Breast epithelium (tissue), 4 donors: ENCODE measurements around the gene MRPL24. TPM values are rescaled to one million over a fixed set of nuclear protein-coding genes. Genes with fewer than 3 reads are reported as not detected.
"Not testable (repeated sequence)": the region's sequence is repeated elsewhere in the genome, so short reads cannot be mapped to it uniquely, and the experiment has no call there.

Experiments used
- DNase-seq, 2 donors: peaks; one replicate each; pipeline ENCODE4 v3.0.0-alpha.2; 2019; ENCODE audit warnings: low spot score in 2 of 2
- H3K27ac ChIP-seq, 2 donors: fragments of 200-600 bp; sonication (generic) in 1 of 2; one replicate each; pipeline ENCODE4 v1.5.1; 2016 to 2019; ENCODE audit warnings: mild to moderate bottlenecking in 1 of 2
- H3K27me3 ChIP-seq, 2 donors: fragments of 200-600 bp; sonication (generic) in 1 of 2; one replicate each; pipeline versions ENCODE4 v1.5.1 to v1.6.0; 2017 to 2019; ENCODE audit warnings: control low read depth in 1 of 2, mild to moderate bottlenecking in 1 of 2
- H3K36me3 ChIP-seq: fragments of 200-600 bp; one replicate; pipeline ENCODE4 v1.5.1; 2019
- H3K4me1 ChIP-seq, 2 donors: fragments of 200-600 bp; sonication (generic); one replicate each; pipeline ENCODE4 v1.5.1; 2016 to 2019; ENCODE audit warnings: control low read depth in 1 of 2
- H3K4me3 ChIP-seq, 3 donors: fragments of 200-600 bp; sonication (generic); 1 replicate in 2 of 3; 2 replicates in 1 of 3; pipeline ENCODE4 v1.5.1; 2016 to 2019; ENCODE audit warnings: mild to moderate bottlenecking in 3 of 3, moderate library complexity in 2 of 3
- H3K9me3 ChIP-seq, 2 donors: fragments of 200-600 bp; sonication (generic) in 1 of 2; one replicate each; pipeline ENCODE4 v1.5.1; 2016 to 2019; ENCODE audit warnings: control low read depth in 1 of 2
- CTCF ChIP-seq, 3 donors: fragments of 450-650 bp; IDR thresholded peaks; one replicate each; pipeline ENCODE4 v1.5.1; 2016 to 2017; ENCODE audit warnings: antibody characterized with exemption in 3 of 3, mild to moderate bottlenecking in 3 of 3, moderate library complexity in 3 of 3
- POLR2A ChIP-seq: fragments of 450-650 bp; IDR thresholded peaks from one replicate; pipeline ENCODE4 v1.6.1; 2016; ENCODE audit warnings: antibody characterized with exemption, mild to moderate bottlenecking, moderate library complexity
- POLR2AphosphoS5 ChIP-seq, 3 donors: sonication (generic); formaldehyde crosslinking; IDR thresholded peaks; one replicate each; pipeline ENCODE4 v1.6.1; 2017; ENCODE audit warnings: antibody characterized with exemption in 3 of 3
- intact Hi-C: fragments of 100-400 bp; cut with DNase I; formaldehyde crosslinking; loops from one replicate; pipeline ENCODE4 v1.15.1; 2023; ENCODE audit warnings: low total_unique reads
- total RNA-seq, 3 donors: library from RNA; depleted of rRNA; stranded (reverse); fragments of >200 nt; gene quantifications; one replicate each; pipeline ENCODE4 v1.1.0, GENCODE V29; 2016

Gene MRPL24
- total RNA-seq, 3 donors from 2014 or later, result 36.6 to 63.9 (median 63.8) TPM

GRCh38 chr1:156767101-156767878 lies 26.4 kb upstream of the MRPL24 start, which contains the start of gene PRCC:
Gene PRCC, plus strand, starts transcription at chr1:156767535. Its CDS starts 237 bp downstream, at chr1:156767772.
- H3K9me3 ChIP-seq, result no peaks in the 10 kb centered on the region
- peak within 1 kb of the TSS; percentile 86 to 98 (median 95) for H3K4me3 ChIP-seq
- TF ChIP-seq POLR2A (no peak), CTCF (IDR thresholded peaks at IDR 0.05) (peak in 1 of 3 donors; percentile 10), POLR2AphosphoS5 (IDR thresholded peaks at IDR 0.05) (peak; percentile 84 to 92 (median 91))
- no peaks in the 10 kb centered on the region for H3K27me3 ChIP-seq
- intact Hi-C loops, result no loop called here
- H3K36me3 ChIP-seq, result no peaks in the 10 kb centered on the region
- H3K4me1 ChIP-seq, result peaks cover 0 to 12% of the 10 kb centered on the region in 2 donors
- DNase-seq, result peak; percentile 97 to 99
- peak within 1 kb of the TSS; percentile 92 to 96 for H3K27ac ChIP-seq

- intact Hi-C loops, result no loop called here
- H3K36me3 ChIP-seq, result no peaks in the 10 kb centered on the region
- H3K27ac ChIP-seq, result peak overlapping the region; percentile 87 to 96
- no peaks in the 10 kb centered on the region for H3K9me3 ChIP-seq
- H3K27me3 ChIP-seq, result no peaks in the 10 kb centered on the region
- DNase-seq, result no peak
- TF ChIP-seq POLR2AphosphoS5 (IDR thresholded peaks at IDR 0.05) (no peak), POLR2A (no peak), CTCF (IDR thresholded peaks at IDR 0.05) (no peak)
- peak overlapping the region; percentile 86 to 98 (median 95) for H3K4me3 ChIP-seq
- peaks cover 0 to 12% of the 10 kb centered on the region in 2 donors for H3K4me1 ChIP-seq
Measured at GRCh38 chr1:156766298-156767100, 25.6 kb upstream of the MRPL24 start.

- peak overlapping the region in 1 of 3 donors; percentile 95 for H3K4me3 ChIP-seq
- DNase-seq, result no peak
- TF ChIP-seq CTCF (IDR thresholded peaks at IDR 0.05), result no peak
- TF ChIP-seq POLR2A, result no peak
- TF ChIP-seq POLR2AphosphoS5 (IDR thresholded peaks at IDR 0.05), result no peak
- H3K36me3 ChIP-seq, result no peaks in the 10 kb centered on the region
- peaks cover 0 to 12% of the 10 kb centered on the region in 2 donors for H3K4me1 ChIP-seq
- H3K27me3 ChIP-seq, result no peaks in the 10 kb centered on the region
- no peak overlapping the region for H3K27ac ChIP-seq
- intact Hi-C loops, result no loop called here
- no peaks in the 10 kb centered on the region for H3K9me3 ChIP-seq
Measured at GRCh38 chr1:156765666-156766065, 24.8 kb upstream of the MRPL24 start.

GRCh38 chr1:156765136-156765535 lies 24.2 kb upstream of the MRPL24 start:
- H3K27me3 ChIP-seq, H3K36me3 ChIP-seq, H3K4me3 ChIP-seq, DNase-seq, intact Hi-C loops, H3K9me3 ChIP-seq, H3K27ac ChIP-seq: not testable (repeated sequence)
- peaks cover 0 to 12% of the 10 kb centered on the region in 2 donors for H3K4me1 ChIP-seq

- DNase-seq, result no peak
- no peaks in the 10 kb centered on the region for H3K9me3 ChIP-seq
- no peak overlapping the region for H3K4me3 ChIP-seq
- no peaks in the 10 kb centered on the region for H3K27me3 ChIP-seq
- no peak overlapping the region for H3K27ac ChIP-seq
- intact Hi-C loops, result no loop called here
- no peaks in the 10 kb centered on the region for H3K4me1 ChIP-seq
- TF ChIP-seq POLR2A, result no peak
- TF ChIP-seq CTCF (IDR thresholded peaks at IDR 0.05), result no peak
- TF ChIP-seq POLR2AphosphoS5 (IDR thresholded peaks at IDR 0.05), result no peak
- H3K36me3 ChIP-seq, result no peaks in the 10 kb centered on the region
Measured at GRCh38 chr1:156760796-156761104, 19.9 kb upstream of the MRPL24 start.
